AG08396 (cell line): Measurements from ENCODE around the gene ARHGAP12.
A peak's percentile ranks its signal among the peaks of the same experiment; 100 is the strongest.
"Not testable (repeated sequence)": the region's sequence is repeated elsewhere in the genome, so short reads cannot be mapped to it uniquely, and the experiment has no call there.

Source experiments
- DNase-seq: peaks from one replicate; pipeline ENCODE4 v3.0.0; 2012; ENCODE audit warnings: low spot score, mixed read lengths

Gene ARHGAP12

DNA sequence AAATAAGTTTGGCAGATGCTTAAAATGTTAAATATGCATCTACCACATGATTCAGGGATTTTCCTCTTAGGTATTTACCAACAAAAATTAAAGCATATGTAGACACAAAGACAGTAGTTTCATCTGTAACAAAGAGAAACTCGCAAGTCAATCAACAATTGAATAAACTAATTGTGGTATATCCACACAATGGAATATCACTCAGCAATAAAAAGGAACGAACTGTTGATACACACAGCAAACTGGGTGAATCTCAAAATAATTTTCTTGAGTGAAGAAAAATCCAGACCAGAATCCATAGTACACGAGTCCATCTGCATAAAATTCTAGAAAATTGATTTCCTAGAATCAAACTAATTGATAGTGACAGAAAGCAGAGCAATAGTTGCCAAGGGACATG, 5.2 kb downstream of the ARHGAP12 start:
- DNase-seq, result no peak

DNA sequence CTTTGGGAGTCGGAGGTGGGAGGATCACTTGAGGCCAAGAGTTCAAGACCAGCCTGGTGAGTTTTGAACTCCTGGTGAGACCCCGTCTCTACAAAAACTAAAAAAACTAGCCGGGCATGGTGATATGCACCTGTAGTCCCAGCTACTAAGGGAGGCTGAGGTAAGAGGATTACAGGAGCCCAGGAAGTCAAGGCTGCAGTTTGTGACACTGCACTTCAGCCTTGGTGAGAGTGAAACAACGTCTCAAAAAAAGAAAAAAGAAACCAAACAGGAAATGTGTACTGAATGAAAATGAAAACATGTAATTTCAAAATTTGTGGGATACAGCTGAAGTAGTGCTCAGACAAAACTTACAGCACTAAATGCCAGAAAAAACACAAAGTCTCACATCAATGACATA, 7.6 kb downstream of the ARHGAP12 start:
- no peak for DNase-seq

DNA sequence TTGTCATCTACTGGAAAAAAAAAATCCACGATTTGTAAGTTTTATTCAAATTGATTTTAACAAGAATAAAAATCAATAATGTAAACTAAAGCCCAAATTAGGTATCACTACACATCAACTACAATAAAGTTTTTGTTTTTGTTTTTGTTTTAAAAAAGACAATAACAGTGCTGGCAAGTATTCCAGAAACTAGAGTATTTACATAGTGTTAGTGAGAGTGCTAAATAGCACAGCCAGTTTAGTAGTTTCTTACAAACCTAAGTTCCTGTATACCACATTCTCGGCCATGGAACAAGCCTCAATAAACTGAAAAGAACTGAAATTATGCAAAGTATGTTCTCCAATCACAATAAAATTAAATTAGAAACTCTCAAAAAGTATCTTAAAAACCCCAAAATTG, 8.1 kb downstream of the ARHGAP12 start:
- DNase-seq, result no peak

DNA sequence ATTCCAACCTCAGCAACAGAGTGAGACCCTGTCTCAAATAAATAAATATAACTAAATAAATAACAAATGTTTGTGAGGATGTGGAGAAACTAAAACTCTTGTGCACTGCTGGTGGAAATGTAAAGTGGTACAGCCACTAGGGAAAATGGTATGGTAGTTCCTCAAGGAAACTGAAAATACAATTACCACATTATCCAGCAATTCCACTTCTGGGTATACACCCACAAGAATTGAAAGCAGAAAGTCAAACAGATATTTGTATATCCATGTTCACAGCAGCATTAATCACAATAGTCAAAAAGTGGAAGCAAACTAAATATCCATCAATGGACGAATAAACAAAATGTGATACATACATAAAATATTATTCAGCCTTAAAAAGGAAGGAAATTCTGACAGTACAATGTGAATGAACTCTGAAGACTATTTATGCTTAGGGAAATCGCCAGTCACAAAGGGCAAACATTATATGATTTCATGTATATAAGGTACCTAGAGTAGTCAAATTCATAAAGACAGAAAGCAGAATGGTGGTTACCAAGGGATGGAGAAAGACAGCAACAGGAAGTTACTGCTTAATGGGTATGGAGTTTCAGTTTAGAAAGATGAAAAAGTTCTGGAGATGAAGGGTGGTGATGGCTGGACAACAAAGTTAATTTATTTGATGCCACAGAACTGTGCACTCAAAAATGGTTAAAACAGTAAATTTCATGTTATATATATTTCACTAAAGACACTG, 9.8 kb downstream of the ARHGAP12 start:
- DNase-seq, result no peak

DNA sequence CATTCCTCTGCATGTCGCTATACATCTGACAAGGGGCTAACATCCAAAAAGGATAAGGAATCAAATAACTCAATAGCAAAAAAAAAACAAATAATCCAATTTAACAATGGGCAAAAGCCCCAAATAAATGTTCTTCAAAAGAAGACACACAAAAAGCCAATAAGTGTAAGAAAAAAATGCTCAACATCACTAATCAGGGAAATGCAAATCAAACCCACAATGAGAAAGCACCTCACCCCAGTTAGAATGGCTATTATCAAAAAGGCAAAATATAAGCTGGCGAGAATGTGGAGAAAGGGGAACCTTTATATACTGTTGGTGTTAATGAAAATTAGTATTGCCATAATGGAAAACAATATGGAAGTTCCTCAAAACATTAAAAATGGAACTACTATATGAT, 14.3 kb downstream of the ARHGAP12 start:
- no peak for DNase-seq

DNA sequence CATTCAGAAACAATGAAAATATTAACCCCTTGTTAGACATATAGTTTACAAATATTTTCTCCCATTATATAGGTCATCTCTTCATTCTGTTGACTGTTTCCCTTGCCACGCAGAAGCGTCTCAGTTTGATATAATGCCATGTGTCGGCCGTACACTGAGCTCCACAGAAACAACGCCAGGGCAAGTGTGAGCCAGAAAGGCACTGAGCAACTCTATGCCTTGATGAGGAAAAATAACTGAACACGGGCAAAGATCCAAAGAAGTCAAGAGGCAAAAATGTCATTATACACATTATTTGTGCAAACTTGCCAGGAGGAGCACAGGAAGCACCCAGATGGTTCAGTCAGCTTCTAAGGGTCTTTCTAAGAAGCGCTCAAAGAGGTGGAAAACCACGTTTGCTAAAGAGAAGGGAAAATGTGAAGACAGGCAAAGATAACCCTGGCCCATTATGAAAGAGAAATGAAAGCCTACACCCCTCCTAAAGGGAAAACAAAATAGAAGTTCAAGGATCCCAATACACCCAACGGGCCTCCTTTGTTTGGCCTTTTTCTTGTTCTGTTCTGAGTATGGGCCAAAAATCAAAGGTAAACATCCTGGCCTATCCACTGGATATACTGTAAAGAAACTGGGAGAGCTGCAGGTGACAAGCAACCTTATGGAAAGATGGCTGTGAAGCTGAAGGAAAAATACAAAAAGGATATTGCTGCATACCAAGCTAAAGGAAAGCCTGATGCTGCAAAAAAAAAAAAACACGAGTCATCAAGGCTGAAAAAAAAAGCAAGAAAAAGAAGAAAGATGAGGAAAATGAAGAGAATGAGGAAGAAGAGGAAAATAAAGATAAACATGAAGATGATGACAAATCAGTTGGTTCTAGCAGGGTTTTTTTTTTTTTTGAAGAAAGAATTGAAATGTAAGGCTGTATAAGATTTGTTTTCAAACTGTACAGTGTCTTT, 15.5 kb downstream of the ARHGAP12 start:
- DNase-seq, result peak; percentile 10

DNA sequence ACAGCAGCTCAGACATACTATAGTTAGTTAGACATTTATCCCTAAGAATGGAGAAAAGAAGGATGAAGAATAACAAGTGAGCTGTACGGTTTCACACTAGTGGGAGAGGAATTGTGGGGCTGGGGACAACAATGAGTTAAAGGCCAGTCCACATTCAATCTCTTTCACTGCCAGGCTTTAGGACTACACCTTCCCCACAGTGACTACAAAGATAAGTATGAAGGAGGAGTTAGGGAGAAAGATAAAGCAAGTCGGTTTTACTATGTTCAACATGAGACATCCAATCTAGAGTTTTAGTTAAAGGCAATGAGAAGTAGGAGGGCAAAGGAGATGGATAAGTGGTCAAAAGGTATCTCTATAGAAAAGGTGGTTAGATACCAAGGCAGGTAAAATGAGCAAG, 16.3 kb downstream of the ARHGAP12 start:
- DNase-seq, result peak; percentile 22

DNA sequence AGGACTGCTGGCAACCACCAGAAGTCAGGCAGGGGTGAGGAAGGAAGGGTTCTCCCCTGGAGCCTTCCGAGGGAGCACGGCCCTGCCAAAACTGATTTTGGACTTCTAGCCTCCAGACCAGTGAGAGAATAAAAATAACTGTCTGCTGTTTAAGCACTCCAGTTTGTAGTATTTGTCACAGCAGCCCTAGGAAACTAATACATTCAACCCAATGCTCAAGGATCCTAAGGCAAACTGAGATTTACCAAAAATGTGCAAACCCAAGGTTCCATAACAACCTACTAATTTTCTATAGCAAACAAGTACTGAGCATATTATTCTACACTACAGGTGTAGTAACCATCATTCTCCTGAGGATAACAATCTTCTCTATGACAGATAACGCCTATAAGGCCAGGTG, 18.6 kb downstream of the ARHGAP12 start:
- no peak for DNase-seq

DNA sequence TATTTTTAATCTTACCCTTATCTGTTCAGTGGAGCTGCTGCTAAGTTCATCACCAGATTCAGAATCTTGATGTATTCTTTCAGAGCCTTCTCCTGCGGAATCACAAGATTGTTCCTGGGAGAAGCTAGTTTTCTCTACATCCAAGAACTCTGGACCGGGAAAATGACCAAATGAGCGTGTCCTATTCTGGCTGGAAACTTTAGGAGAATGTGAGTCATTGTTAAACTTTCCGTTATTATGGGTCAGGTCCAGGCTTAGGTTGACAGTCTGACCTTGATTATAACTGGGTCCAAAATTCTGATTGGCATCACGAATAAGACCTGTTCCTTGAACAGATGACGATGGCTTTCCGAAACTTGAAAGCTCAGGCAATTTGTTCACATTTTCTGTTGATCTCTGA, 20.5 kb downstream of the ARHGAP12 start:
- DNase-seq, result no peak

DNA sequence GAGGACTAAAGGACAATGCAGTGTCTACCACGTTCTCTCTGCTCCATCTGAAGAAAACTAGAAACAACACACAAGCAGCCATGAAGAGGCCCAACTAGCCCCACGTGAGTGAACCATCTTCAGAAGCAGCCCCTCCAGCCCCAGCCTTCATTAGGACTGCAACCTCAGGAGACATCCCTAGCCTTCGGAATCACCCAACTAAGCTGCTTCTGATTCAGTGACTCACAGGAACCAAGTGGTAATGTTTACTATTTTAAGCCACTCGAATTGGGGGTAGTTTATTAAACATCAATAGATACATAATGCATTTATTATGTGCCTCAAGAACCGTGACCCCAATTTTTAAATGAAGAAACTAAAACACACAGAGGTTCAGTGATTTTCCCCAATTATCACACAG, 22.6 kb downstream of the ARHGAP12 start:
- no peak for DNase-seq

DNA sequence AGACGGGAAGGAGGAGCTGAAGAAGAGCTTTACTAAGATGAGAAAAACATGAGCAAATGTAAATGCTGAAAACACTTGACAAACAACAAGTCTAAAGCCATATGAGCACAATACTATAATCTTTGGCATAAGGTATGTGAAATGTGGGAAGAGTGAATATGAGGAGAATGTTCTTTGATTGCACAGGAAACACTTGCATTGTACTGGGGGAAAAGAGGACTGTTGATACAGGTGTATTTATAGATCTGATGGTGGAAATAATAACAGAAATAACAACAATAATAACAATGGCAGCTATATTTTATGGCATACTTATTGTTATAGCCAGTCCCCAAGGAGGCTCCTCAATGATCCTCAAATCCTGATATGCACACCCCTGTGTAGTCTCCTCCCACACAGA, 23.0 kb downstream of the ARHGAP12 start:
- DNase-seq, result no peak

DNA sequence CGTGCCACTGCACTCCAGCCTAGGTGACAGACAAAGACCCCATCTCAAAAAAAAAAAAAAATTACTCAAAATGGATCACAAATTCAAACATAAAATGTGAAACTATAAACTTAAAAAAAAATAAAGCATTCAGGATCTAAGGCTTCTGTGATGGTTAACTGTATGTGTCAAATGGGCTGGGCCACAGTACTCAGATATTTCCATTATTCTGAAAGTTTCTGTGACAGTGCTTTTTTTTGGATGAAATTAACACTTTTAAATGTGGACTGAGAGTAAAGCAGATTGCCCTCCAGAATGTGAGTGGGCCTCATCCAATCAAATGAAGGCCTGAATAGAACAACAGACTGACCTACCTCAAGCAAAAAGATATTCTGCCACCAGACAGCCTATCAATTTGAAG, 26.0 kb downstream of the ARHGAP12 start:
- no peak for DNase-seq

DNA sequence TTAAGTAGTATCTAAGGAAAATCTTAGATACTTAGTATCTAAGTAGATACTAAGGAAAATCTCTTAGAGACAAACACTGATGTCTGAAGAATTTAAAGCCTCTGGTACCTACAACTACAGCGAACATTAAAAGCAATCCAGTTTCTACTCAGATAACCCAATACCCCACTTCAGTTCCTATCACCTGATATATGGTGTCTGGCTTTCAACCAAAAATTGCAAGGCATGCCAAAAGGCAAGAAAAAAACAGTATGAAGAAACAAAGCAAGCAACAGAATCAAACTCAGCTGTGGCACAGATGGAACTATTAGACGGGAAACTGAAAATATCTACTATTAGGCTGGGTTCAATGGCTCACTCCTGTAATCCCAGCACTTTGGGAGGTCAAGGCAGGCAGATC, 31.1 kb downstream of the ARHGAP12 start:
- DNase-seq, result no peak

DNA sequence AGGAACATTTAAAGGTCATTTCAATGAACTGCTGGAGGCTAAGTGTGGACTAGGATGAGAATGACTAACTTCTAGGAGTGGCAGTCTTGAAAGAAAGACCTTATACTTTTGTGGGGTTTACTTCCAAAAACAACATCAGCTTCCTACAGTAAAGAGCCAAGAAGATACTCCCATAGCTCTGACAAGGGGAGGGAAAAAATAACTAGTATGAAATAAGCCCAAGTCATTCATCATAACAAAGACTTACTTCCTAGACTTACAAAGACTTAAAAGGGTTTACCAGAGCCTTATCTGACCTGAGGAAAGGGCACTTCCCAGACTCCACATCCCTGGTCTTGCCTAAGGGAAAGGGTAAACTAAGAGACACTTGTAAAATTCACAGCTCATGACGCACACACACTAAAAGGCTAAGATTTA, 31.7 kb downstream of the ARHGAP12 start:
- DNase-seq, result peak; percentile 18

DNA sequence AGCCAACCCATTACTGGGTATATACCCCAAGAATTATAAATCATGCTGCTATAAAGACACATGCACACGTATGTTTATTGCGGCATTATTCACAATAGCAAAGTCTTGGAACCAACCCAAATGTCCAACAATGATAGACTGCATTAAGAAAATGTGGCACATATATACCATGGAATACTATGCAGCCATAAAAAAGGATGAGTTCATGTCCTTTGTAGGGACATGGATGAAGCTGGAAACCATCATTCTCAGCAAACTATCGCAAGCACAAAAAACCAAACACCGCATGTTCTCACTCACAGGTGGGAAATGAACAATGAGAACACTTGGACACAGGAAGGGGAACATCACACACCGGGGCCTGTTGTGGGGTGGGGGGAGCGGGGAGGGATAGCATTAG, 32.9 kb downstream of the ARHGAP12 start:
- DNase-seq, result not testable (repeated sequence)

DNA sequence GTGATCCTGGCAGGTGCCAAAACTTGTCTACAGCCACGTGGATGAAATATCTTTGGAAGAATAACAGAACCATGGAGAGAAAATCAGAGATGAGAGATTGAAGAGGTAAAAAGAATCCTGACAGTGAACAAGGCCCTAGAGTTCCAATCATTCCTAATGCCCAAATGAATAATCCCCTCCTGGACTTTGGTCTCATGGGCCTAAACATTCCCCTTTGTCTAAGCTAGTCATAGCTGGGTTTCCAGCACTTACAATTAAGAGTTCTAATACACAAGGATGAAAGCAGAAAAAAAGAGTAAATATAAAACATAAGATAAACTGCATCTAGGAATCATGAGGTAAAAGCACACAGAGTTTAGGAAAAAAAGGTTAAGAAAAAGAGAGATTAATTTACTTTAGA, 40.2 kb downstream of the ARHGAP12 start:
- DNase-seq, result no peak

DNA sequence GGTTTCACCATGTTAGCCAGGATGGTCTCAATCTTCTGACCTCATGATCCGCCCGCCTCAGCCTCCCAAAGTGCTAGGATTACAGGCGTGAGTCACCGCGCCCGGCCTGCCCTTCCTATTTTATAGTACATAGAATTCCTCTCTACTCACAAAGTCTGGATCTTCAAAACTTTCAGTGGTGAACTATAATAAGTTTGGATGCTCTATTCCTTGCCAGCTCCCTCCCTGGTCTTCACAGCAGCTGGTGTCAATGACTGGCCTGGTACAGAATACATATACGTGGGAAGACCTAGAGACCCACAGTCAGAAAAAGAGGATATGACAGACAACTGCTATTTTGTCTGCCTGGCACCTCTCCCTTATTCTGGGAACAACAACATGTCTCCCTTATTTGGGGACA, 40.8 kb downstream of the ARHGAP12 start:
- no peak for DNase-seq

DNA sequence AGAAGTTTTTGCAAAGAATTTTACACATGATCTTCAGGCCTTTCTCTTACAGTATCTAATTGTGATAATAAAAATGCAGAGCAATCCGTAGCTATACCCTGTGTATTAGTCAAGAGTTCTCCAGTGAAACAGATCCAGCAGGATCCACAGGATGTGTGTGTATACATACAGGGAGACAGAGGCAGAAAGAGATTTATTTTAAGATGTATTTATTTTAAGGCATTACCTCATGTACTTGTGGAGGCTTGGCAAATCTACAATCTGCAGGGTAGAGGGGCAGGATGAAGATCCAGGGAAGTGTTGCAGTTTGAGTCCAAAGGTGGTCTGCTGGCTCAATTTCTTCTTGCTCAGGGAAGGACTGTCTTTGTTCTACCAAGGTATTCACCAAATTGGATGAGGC, 41.7 kb downstream of the ARHGAP12 start:
- DNase-seq, result no peak

DNA sequence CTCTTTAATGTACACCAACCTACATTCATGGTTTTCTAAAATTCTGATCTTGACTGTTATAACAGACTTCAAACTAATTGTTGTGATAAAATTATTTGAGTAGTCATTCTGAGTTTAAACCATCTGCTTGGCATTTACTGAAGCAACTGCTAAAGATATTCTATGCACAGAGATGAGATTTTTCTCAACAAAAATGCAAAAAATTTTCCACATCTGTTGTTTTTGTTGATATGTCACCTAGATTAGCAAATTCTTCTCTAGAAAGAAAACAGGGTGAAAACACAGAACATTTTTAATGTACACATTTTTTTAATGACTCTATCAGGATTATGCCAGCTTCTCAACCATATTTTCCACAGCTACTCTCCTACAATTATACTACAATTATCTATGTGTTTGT, 42.7 kb downstream of the ARHGAP12 start:
- no peak for DNase-seq

DNA sequence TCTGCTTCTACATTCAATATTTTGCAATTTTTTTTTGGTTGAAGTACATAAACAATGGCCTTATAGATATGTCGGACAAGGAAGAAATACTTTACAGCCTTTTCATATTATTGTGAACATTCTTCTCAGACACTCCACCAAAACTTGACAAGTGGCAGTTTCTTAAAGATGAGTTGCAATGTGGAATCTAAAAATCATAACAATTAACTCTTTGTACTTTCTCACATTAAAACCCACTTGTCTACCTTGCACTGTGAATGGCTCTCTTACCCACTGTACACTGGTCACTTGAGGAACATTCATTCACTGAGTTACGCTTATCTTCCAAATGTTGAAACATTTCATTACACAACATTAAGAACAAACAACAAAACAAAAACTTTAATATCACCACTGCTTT, 44.2 kb downstream of the ARHGAP12 start:
- no peak for DNase-seq

DNA sequence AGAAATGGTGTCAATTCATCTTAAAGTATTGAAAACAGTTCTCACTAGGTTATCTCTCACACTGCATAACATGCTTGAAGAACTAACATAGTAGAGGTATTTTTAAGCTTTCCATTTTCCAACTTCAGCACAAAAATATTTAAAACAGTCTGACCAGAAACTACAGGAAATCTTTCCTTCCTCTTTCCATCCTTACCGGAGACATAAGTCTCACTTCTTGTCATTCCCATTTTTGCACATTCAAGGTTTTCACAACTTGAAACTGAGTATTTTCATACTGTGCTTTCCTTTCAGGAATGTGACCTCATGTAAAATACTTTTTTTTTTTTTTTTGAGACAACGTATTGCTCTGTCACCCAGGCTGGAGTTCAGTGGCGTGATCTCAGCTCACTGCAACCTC, 45.2 kb downstream of the ARHGAP12 start:
- no peak for DNase-seq

DNA sequence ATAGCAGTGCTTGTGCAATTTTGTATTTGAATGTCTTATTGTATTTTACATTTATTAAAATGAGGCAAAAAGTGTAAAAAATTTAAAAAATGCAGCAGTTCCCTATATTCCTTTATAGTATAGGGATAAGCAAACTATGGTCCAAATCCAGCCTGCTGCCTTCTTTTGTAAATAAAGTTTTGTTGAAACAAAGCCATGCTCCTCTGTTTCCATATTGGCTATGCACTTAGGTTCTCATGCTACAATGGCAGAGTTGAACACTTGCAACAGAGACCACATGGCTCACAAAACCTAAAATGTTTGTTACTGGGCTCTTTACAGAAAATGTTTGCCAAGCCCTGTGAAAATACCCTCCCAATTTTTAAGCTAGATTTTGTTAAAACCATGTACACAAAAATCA, 50.1 kb downstream of the ARHGAP12 start:
- DNase-seq, result no peak

DNA sequence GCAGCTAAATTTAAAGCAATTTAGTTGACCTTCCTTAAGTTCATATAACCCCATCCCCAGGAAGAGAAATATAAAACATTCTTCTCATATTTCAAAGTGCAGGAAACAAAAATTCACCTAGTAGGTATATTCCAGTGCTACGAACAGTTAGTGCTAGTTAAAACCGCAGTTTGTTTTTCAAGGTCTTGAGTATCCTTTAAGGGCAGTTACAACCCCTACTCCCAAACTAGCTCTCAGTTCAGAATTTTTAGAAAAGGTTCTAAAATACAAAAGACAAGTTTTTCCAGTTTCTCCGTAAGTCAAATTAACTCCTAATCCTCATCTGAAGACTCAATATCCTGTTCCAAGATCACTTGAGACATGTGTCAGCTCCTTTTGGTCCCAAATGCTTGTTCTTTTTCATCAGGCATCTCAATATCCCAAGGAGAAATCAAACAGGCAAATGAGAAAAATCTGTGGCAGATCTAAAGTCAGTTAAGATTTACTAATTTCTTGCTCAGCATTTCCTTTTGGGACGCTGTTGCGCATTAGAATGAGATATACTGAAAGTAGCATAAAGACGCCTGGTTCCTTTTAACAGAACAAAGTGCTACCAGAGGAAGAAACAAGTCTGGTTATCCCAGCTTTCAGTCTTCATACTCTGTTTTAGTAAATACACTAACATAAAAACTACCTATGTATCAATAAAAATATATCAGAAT, 51.8 kb downstream of the ARHGAP12 start:
- DNase-seq, result no peak
